MM.1S (cell line): ENCODE data around the gene AP1G2.

ENCODE experiments used
- DNase-seq: peaks from one replicate; pipeline ENCODE4 v3.0.0-alpha.2; 2015
- H2AFZ ChIP-seq: fragments of 300-600 bp; sonication (generic); 2 replicates; pipeline ENCODE4 v1.6.0; 2016; ENCODE audit warnings: antibody characterized with exemption, low read length
- H3F3A ChIP-seq: fragments of 300-600 bp; sonication (generic); 2 replicates; pipeline ENCODE4 v1.6.1; 2016; ENCODE audit warnings: mild to moderate bottlenecking, antibody characterized with exemption, low read length, moderate library complexity, mixed read lengths; ENCODE audit not compliant: insufficient read depth
- H3K27ac ChIP-seq: fragments of 300-600 bp; sonication (generic); 2 replicates; pipeline ENCODE4 v1.5.1; 2016; ENCODE audit warnings: mild to moderate bottlenecking, low read length
- H3K27me3 ChIP-seq: fragments of 300-600 bp; sonication (generic); replicated peaks from 2 replicates; pipeline ENCODE4 v1.6.0; 2016; ENCODE audit warnings: low read length; ENCODE audit not compliant: insufficient read depth
- H3K36me3 ChIP-seq: fragments of 300-600 bp; sonication (generic); replicated peaks from 2 replicates; pipeline ENCODE4 v1.6.1; 2016; ENCODE audit warnings: mild to moderate bottlenecking, low read length, mixed read lengths; ENCODE audit not compliant: insufficient read depth
- H3K4me1 ChIP-seq: fragments of 300-600 bp; sonication (generic); 2 replicates; pipeline ENCODE4 v1.6.1; 2016; ENCODE audit warnings: low read length, mixed read lengths
- H3K4me2 ChIP-seq: fragments of 300-600 bp; sonication (generic); 2 replicates; pipeline ENCODE4 v1.6.0; 2016; ENCODE audit warnings: low read depth, low read length
- H3K4me3 ChIP-seq: fragments of 300-600 bp; sonication (generic); 2 replicates; pipeline ENCODE4 v1.5.1; 2016; ENCODE audit warnings: low read length, mixed read lengths
- H3K79me2 ChIP-seq: fragments of 300-600 bp; sonication (generic); 2 replicates; pipeline ENCODE4 v1.6.1; 2016; ENCODE audit warnings: mixed run types, low read length, mixed read lengths
- H3K9ac ChIP-seq: fragments of 300-600 bp; sonication (generic); 2 replicates; pipeline ENCODE4 v1.6.1; 2016; ENCODE audit warnings: low read length, mixed read lengths
- H3K9me2 ChIP-seq: fragments of 300-600 bp; sonication (generic); replicated peaks from 2 replicates; pipeline ENCODE4 v1.6.1; 2016; ENCODE audit warnings: mild to moderate bottlenecking, low read length, mixed read lengths; ENCODE audit not compliant: insufficient read depth
- H3K9me3 ChIP-seq: fragments of 300-600 bp; sonication (generic); replicated peaks from 2 replicates; pipeline ENCODE4 v1.6.1; 2016; ENCODE audit warnings: mild to moderate bottlenecking, low read length, mixed read lengths; ENCODE audit not compliant: insufficient read depth
- H4K20me1 ChIP-seq: fragments of 300-600 bp; sonication (generic); 2 replicates; pipeline ENCODE4 v1.6.1; 2016; ENCODE audit warnings: mild to moderate bottlenecking, low read length, moderate library complexity, mixed read lengths; ENCODE audit not compliant: insufficient read depth
- EZH2 ChIP-seq: fragments of 300-600 bp; sonication (generic); optimal IDR thresholded peaks from 2 replicates; pipeline ENCODE3; 2017; ENCODE audit warnings: low read depth, mild to moderate bottlenecking, antibody characterized with exemption, low read length, mixed read lengths
- EZH2phosphoT487 ChIP-seq: fragments of 300-600 bp; sonication (generic); IDR thresholded peaks from 2 replicates; pipeline ENCODE4 v1.6.1; 2018; ENCODE audit warnings: antibody characterized with exemption, low read length
- TF ChIP-seq, protein P1 (sequence below): fragments of 300-600 bp; sonication (generic); IDR thresholded peaks from 2 replicates; pipeline ENCODE4 v1.5.1; 2016; ENCODE audit warnings: antibody characterized with exemption, low read length, mixed read lengths

The AP1G2 gene

GRCh38 chr14:23563473-23564180 lies 4.0 kb downstream of the AP1G2 start:
- H3K79me2 ChIP-seq: 0 out of 2 replicates have a peak, but pooled peaks cover 8% of the 10 kb centered on the region
- no peaks in the 10 kb centered on the region for H3F3A ChIP-seq
- no peaks in the 10 kb centered on the region for H3K27me3 ChIP-seq
- no peak for TF ChIP-seq EZH2
- no peak for TF ChIP-seq EZH2phosphoT487
- TF ChIP-seq, protein P1, sequence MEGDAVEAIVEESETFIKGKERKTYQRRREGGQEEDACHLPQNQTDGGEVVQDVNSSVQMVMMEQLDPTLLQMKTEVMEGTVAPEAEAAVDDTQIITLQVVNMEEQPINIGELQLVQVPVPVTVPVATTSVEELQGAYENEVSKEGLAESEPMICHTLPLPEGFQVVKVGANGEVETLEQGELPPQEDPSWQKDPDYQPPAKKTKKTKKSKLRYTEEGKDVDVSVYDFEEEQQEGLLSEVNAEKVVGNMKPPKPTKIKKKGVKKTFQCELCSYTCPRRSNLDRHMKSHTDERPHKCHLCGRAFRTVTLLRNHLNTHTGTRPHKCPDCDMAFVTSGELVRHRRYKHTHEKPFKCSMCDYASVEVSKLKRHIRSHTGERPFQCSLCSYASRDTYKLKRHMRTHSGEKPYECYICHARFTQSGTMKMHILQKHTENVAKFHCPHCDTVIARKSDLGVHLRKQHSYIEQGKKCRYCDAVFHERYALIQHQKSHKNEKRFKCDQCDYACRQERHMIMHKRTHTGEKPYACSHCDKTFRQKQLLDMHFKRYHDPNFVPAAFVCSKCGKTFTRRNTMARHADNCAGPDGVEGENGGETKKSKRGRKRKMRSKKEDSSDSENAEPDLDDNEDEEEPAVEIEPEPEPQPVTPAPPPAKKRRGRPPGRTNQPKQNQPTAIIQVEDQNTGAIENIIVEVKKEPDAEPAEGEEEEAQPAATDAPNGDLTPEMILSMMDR: no peak
- no peak overlapping the region for H3K27ac ChIP-seq
- no peaks in the 10 kb centered on the region for H3K9me3 ChIP-seq
- H3K9ac ChIP-seq: no peak overlapping the region
- DNase-seq: no peak
- no peaks in the 10 kb centered on the region for H3K4me1 ChIP-seq
- H4K20me1 ChIP-seq: no peaks in the 10 kb centered on the region
- H2AFZ ChIP-seq: no peak overlapping the region
- no peak overlapping the region for H3K4me3 ChIP-seq
- H3K36me3 ChIP-seq: no peaks in the 10 kb centered on the region
- no peak overlapping the region for H3K4me2 ChIP-seq
- H3K9me2 ChIP-seq: no peaks in the 10 kb centered on the region

- H4K20me1 ChIP-seq: no peaks in the 10 kb centered on the region
- H3K27me3 ChIP-seq: no peaks in the 10 kb centered on the region
- no peak overlapping the region for H3K4me2 ChIP-seq
- H3K9me3 ChIP-seq: no peaks in the 10 kb centered on the region
- no peaks in the 10 kb centered on the region for H3K36me3 ChIP-seq
- no peaks in the 10 kb centered on the region for H3F3A ChIP-seq
- no peak overlapping the region for H2AFZ ChIP-seq
- H3K9ac ChIP-seq: no peak overlapping the region
- H3K79me2 ChIP-seq: 0 out of 2 replicates have a peak, but pooled peaks cover 8% of the 10 kb centered on the region
- no peaks in the 10 kb centered on the region for H3K9me2 ChIP-seq
- no peak overlapping the region for H3K27ac ChIP-seq
- DNase-seq: no peak
- TF ChIP-seq, protein P1: peak; percentile 66
- no peak for TF ChIP-seq EZH2
- no peaks in the 10 kb centered on the region for H3K4me1 ChIP-seq
- H3K4me3 ChIP-seq: no peak overlapping the region
These were observed 4.6 kb downstream of the AP1G2 start for GRCh38 chr14:23562822-23563472.

- DNase-seq: no peak
- Histone ChIP-seq H3K9me3 (no peaks in the 10 kb centered on the region), H3K4me2 (no peak overlapping the region), H3K27ac (no peak overlapping the region), H3K9me2 (no peaks in the 10 kb centered on the region), H3K36me3 (no peaks in the 10 kb centered on the region), H4K20me1 (no peaks in the 10 kb centered on the region), H3K4me1 (peaks cover 5% of the 10 kb centered on the region; the same call in 1 of the 2 replicates), H2AFZ (no peak overlapping the region), H3F3A (no peaks in the 10 kb centered on the region), H3K4me3 (no peak overlapping the region), H3K79me2 (0 out of 2 replicates have a peak, but pooled peaks cover 7% of the 10 kb centered on the region), H3K9ac (no peak overlapping the region), H3K27me3 (no peaks in the 10 kb centered on the region)
- TF ChIP-seq EZH2 (no peak), EZH2phosphoT487 (no peak)
- TF ChIP-seq, protein P1: no peak
These were observed 5.4 kb downstream of the AP1G2 start for GRCh38 chr14:23561873-23562821.
